ENCODE measurements around the gene LRIF1.

GRCh38 chr1:110903853-110904500 is 59.7 kb downstream of the LRIF1 start:
- no peak for TF ChIP-seq POLR2A (IDR thresholded peaks at IDR 0.05)
- TF ChIP-seq EP300 (IDR thresholded peaks at IDR 0.05; ENCODE audit: low read depth): no peak
- no peak for TF ChIP-seq CTCF (IDR thresholded peaks at IDR 0.05)

Data from transverse colon (tissue), 3 donors.